Fibroblast of lung (primary cell): ENCODE results near the gene ZNF407. TPM values are rescaled to one million over a fixed set of nuclear protein-coding genes. Genes with fewer than 3 reads are reported as not detected.

Experiments
- DNase-seq, 2 donors: peaks; one replicate each; pipeline versions ENCODE4 v3.0.0 to v3.0.0-alpha.2; 2010; ENCODE audit warnings: low read depth in 2 of 2
- H2AFZ ChIP-seq: 2 replicates; pipeline ENCODE4 v1.5.1; 2012; ENCODE audit warnings: low read length, control low read depth, inconsistent platforms
- H3K27ac ChIP-seq: 2 replicates; pipeline ENCODE4 v1.5.1; 2011; ENCODE audit warnings: low read length, control low read depth; ENCODE audit not compliant: insufficient read depth
- H3K27me3 ChIP-seq: 2 replicates; pipeline ENCODE4 v1.5.1; 2011; ENCODE audit warnings: mild to moderate bottlenecking, low read length; ENCODE audit not compliant: control insufficient read depth, insufficient read depth
- H3K36me3 ChIP-seq: 2 replicates; pipeline ENCODE4 v1.5.1; 2011; ENCODE audit warnings: low read length; ENCODE audit not compliant: control insufficient read depth, insufficient read depth
- H3K4me1 ChIP-seq: 2 replicates; pipeline ENCODE4 v1.5.1; 2011; ENCODE audit warnings: low read length; ENCODE audit not compliant: control insufficient read depth, insufficient read depth; ENCODE audit errors: extremely low read depth
- H3K4me2 ChIP-seq: 2 replicates; pipeline ENCODE4 v1.5.1; 2011; ENCODE audit warnings: low read length, control low read depth; ENCODE audit not compliant: insufficient read depth; ENCODE audit errors: extremely low read depth
- H3K4me3 ChIP-seq, 4 experiments: fragments of 200-600 bp in 1 of 4; sonication (generic) in 1 of 4; replicated peaks in 1 of 4; 2 replicates each; pipeline ENCODE4 v1.5.1; 2011 to 2016; ENCODE audit warnings: low read length in 4 of 4, low read depth in 3 of 4, mild to moderate bottlenecking in 3 of 4, control low read depth in 2 of 4, inconsistent platforms in 1 of 4, mixed read lengths in 1 of 4; ENCODE audit not compliant: insufficient read depth in 1 of 4; ENCODE audit errors: control extremely low read depth in 1 of 4
- H3K79me2 ChIP-seq: 2 replicates; pipeline ENCODE4 v1.5.1; 2012; ENCODE audit warnings: mild to moderate bottlenecking, low read length, inconsistent platforms; ENCODE audit not compliant: control insufficient read depth, insufficient read depth
- H3K9ac ChIP-seq: 2 replicates; pipeline ENCODE4 v1.5.1; 2011; ENCODE audit warnings: mild to moderate bottlenecking, low read length, control low read depth; ENCODE audit not compliant: insufficient read depth
- H3K9me3 ChIP-seq: 2 replicates; pipeline ENCODE4 v1.5.1; 2012; ENCODE audit warnings: low read depth, low read length; ENCODE audit not compliant: control insufficient read depth, insufficient read depth
- H4K20me1 ChIP-seq: 2 replicates; pipeline ENCODE4 v1.5.1; 2011; ENCODE audit warnings: low read length; ENCODE audit not compliant: control insufficient read depth, insufficient read depth; ENCODE audit errors: extremely low read depth
- CTCF ChIP-seq, 2 donors: IDR thresholded peaks in 1 of 2; conservative IDR thresholded peaks in 1 of 2; 1 replicate in 1 of 2; 2 replicates in 1 of 2; pipeline ENCODE4 v1.5.1; 2011 to 2012; ENCODE audit warnings: low read length in 2 of 2, control low read depth in 1 of 2, inconsistent platforms in 1 of 2, low read depth in 1 of 2, mild to moderate bottlenecking in 1 of 2
- EZH2 ChIP-seq: IDR thresholded peaks from 2 replicates; pipeline ENCODE4 v1.5.1; 2012; ENCODE audit warnings: low read length, control low read depth, mild to moderate bottlenecking; ENCODE audit errors: missing control alignments
- polyA plus RNA-seq, 2 donors: library from polyadenylated mRNA; depleted of rRNA in 1 of 2; stranded (reverse) in 1 of 2; unstranded in 1 of 2; fragments of >200 nt; gene quantifications; 2 replicates each; pipeline ENCODE4 v1.2.1, GENCODE V29; 2011 to 2012; ENCODE audit warnings: missing spikeins in 1 of 2
- total RNA-seq: library from RNA; depleted of rRNA; stranded (reverse); fragments of >200 nt; gene quantifications from 2 replicates; pipeline ENCODE4 v1.2.1, GENCODE V29; 2014

Gene ZNF407
- total and polyA plus RNA-seq, 2 donors (not counting 1 experiment from before 2014, with no cell fraction given) = 5.1 to 12.6 TPM

GRCh38 chr18:75041586-75041985, 443.9 kb downstream of the ZNF407 start:
- H3K9me3 ChIP-seq = no peaks in the 10 kb centered on the region
- DNase-seq = peak; percentile 18 to 54

GRCh38 chr18:75043478-75043877, 445.8 kb downstream of the ZNF407 start:
- H3K27me3 ChIP-seq = no peaks in the 10 kb centered on the region
- TF ChIP-seq EZH2 = no peak
- TF ChIP-seq CTCF (conservative IDR thresholded peaks at IDR 0.05 in 1 of 2, IDR thresholded peaks at IDR 0.05 in 1 of 2; ENCODE audit: low read depth in 1 of 2, low read length in 2 of 2) = no peak
- no peak overlapping the region for H3K9ac ChIP-seq
- H3K9me3 ChIP-seq = no peaks in the 10 kb centered on the region
- DNase-seq = no peak
- H3K36me3 ChIP-seq = no peaks in the 10 kb centered on the region
- H3K27ac ChIP-seq = no peak overlapping the region
- no peak overlapping the region for H3K4me3 ChIP-seq
- no peaks in the 10 kb centered on the region for H3K79me2 ChIP-seq
- no peaks in the 10 kb centered on the region for H4K20me1 ChIP-seq
- H3K4me1 ChIP-seq = no peaks in the 10 kb centered on the region
- H3K4me2 ChIP-seq = no peak overlapping the region
- H2AFZ ChIP-seq = no peak overlapping the region

More at GRCh38 chr18:75041586-75041985, 443.9 kb downstream of the ZNF407 start:
- peaks cover 2% of the 10 kb centered on the region for H3K4me1 ChIP-seq
- no peak overlapping the region for H2AFZ ChIP-seq
- no peak overlapping the region for H3K4me3 ChIP-seq
- H4K20me1 ChIP-seq = no peaks in the 10 kb centered on the region
- no peak overlapping the region for H3K9ac ChIP-seq
- TF ChIP-seq EZH2 (no peak), CTCF (conservative IDR thresholded peaks at IDR 0.05 in 1 of 2, IDR thresholded peaks at IDR 0.05 in 1 of 2; ENCODE audit: low read depth in 1 of 2, low read length in 2 of 2) (peak; percentile 28 to 59)
- H3K36me3 ChIP-seq = no peaks in the 10 kb centered on the region
- H3K79me2 ChIP-seq = no peaks in the 10 kb centered on the region
- H3K27ac ChIP-seq = no peak overlapping the region
- no peaks in the 10 kb centered on the region for H3K27me3 ChIP-seq
- no peak overlapping the region for H3K4me2 ChIP-seq

GRCh38 chr18:75044296-75044695, 446.6 kb downstream of the ZNF407 start:
- no peaks in the 10 kb centered on the region for H3K36me3 ChIP-seq
- no peaks in the 10 kb centered on the region for H3K4me1 ChIP-seq
- H3K9me3 ChIP-seq = no peaks in the 10 kb centered on the region
- no peak overlapping the region for H2AFZ ChIP-seq
- H4K20me1 ChIP-seq = no peaks in the 10 kb centered on the region
- H3K4me3 ChIP-seq = no peak overlapping the region
- no peak for DNase-seq
- no peaks in the 10 kb centered on the region for H3K79me2 ChIP-seq
- no peak overlapping the region for H3K4me2 ChIP-seq
- no peak overlapping the region for H3K9ac ChIP-seq
- H3K27ac ChIP-seq = no peak overlapping the region
- no peaks in the 10 kb centered on the region for H3K27me3 ChIP-seq
- TF ChIP-seq EZH2 (no peak), CTCF (conservative IDR thresholded peaks at IDR 0.05 in 1 of 2, IDR thresholded peaks at IDR 0.05 in 1 of 2; ENCODE audit: low read depth in 1 of 2, low read length in 2 of 2) (no peak)
